ENCODE results near the gene SAMD5.

The SAMD5 gene

DNA sequence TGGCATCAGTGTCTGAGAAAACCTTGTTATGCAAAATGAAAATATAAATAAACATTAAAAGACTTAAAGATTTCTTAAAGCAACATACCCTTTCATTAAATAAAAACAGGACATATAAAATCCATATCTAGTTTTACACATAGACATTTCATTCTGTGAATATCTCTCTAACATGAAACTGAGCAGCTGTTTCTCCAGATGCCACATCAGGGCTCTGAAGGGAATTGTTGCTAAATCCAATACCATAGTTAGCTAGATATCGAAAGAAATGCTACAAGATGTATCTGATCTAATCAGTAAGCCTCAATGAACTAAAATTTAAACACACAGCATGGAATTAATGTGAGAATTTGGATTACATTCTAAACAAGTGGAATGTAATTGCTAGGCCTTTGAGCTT is 74.5 kb downstream of the SAMD5 start (continued):
- no peak for TF ChIP-seq PPARA (CRISPR knock-in tag; IDR thresholded peaks at IDR 0.05; ENCODE audit: borderline replicate concordance)
- no peak for TF ChIP-seq SNAI2 (CRISPR knock-in tag; IDR thresholded peaks at IDR 0.05)
- no peak for TF ChIP-seq ZNF8 (CRISPR knock-in tag; IDR thresholded peaks at IDR 0.05)
- no peak for TF ChIP-seq TCF4 (CRISPR knock-in tag; IDR thresholded peaks at IDR 0.05; ENCODE audit: borderline replicate concordance)

DNA sequence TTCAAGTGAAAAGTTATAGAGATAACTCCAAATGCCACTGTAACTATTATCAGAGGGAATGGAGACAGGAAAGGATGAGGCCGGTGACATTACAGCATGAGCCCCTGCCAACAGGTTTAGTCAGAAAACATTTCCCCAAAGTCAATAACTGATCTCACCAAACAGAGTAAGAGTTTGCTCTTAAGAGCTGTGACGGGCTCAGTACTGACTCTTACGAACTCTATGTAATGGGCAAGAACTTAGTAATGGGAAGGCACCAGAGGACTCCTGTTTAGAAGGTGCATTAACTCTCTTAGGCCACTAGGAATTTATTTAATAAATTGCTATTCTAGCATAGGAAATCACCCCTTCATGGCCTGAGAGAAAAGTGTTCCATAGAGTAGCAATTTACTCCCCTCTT is 76.8 kb downstream of the SAMD5 start:
- ATAC-seq, result no peak
- TF ChIP-seq ZNF565 (CRISPR knock-in tag; conservative IDR thresholded peaks at IDR 0.05; ENCODE audit: low read depth) (no peak), ZFP3 (CRISPR knock-in tag; IDR thresholded peaks at IDR 0.05) (no peak), BACH2 (CRISPR knock-in tag; IDR thresholded peaks at IDR 0.05; ENCODE audit: borderline replicate concordance) (no peak), PPARA (CRISPR knock-in tag; IDR thresholded peaks at IDR 0.05; ENCODE audit: borderline replicate concordance) (no peak), ZNF8 (CRISPR knock-in tag; IDR thresholded peaks at IDR 0.05) (no peak), TOX (CRISPR knock-in tag; IDR thresholded peaks at IDR 0.05; ENCODE audit: borderline replicate concordance) (no peak), ARNTL (CRISPR knock-in tag; IDR thresholded peaks at IDR 0.05; ENCODE audit: borderline replicate concordance, low read depth) (no peak), ZC3H10 (CRISPR knock-in tag; IDR thresholded peaks at IDR 0.05) (no peak), OSR1 (CRISPR knock-in tag; IDR thresholded peaks at IDR 0.05) (no peak), CSDC2 (CRISPR knock-in tag; IDR thresholded peaks at IDR 0.05) (no peak), SNAI2 (CRISPR knock-in tag; IDR thresholded peaks at IDR 0.05) (no peak), ISL1 (CRISPR knock-in tag; IDR thresholded peaks at IDR 0.05) (no peak), GLIS3 (CRISPR knock-in tag; IDR thresholded peaks at IDR 0.05) (no peak), ESRRG (CRISPR knock-in tag; IDR thresholded peaks at IDR 0.05) (no peak)
- TF ChIP-seq, protein P1, sequence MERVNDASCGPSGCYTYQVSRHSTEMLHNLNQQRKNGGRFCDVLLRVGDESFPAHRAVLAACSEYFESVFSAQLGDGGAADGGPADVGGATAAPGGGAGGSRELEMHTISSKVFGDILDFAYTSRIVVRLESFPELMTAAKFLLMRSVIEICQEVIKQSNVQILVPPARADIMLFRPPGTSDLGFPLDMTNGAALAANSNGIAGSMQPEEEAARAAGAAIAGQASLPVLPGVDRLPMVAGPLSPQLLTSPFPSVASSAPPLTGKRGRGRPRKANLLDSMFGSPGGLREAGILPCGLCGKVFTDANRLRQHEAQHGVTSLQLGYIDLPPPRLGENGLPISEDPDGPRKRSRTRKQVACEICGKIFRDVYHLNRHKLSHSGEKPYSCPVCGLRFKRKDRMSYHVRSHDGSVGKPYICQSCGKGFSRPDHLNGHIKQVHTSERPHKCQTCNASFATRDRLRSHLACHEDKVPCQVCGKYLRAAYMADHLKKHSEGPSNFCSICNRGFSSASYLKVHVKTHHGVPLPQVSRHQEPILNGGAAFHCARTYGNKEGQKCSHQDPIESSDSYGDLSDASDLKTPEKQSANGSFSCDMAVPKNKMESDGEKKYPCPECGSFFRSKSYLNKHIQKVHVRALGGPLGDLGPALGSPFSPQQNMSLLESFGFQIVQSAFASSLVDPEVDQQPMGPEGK (CRISPR knock-in tag; IDR thresholded peaks at IDR 0.05; ENCODE audit: borderline replicate concordance), result no peak

DNA sequence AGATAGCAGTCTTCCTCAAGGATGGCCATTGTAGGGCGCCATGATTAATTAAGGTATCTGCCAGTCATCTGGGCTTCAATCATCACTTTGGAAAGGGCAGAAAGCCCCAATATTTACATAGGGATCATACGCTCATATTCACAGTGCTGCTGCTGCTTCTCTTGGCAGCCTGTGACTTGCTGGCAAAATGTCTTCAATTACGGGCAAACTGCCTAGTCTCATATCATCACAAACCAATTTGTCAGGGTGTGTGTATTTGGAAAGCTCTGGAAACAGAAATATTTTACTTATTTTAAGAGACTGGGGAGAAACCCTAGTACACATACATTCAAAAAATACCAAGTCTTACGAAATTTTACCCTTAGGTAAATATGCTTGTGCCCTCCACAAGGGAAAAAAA is 77.6 kb downstream of the SAMD5 start:
- TF ChIP-seq ZFP3 (CRISPR knock-in tag; IDR thresholded peaks at IDR 0.05) (no peak), ESRRG (CRISPR knock-in tag; IDR thresholded peaks at IDR 0.05) (no peak), ZNF70 (CRISPR knock-in tag; IDR thresholded peaks at IDR 0.05) (no peak), TOX (CRISPR knock-in tag; IDR thresholded peaks at IDR 0.05; ENCODE audit: borderline replicate concordance) (no peak)
- TF ChIP-seq, protein P2, sequence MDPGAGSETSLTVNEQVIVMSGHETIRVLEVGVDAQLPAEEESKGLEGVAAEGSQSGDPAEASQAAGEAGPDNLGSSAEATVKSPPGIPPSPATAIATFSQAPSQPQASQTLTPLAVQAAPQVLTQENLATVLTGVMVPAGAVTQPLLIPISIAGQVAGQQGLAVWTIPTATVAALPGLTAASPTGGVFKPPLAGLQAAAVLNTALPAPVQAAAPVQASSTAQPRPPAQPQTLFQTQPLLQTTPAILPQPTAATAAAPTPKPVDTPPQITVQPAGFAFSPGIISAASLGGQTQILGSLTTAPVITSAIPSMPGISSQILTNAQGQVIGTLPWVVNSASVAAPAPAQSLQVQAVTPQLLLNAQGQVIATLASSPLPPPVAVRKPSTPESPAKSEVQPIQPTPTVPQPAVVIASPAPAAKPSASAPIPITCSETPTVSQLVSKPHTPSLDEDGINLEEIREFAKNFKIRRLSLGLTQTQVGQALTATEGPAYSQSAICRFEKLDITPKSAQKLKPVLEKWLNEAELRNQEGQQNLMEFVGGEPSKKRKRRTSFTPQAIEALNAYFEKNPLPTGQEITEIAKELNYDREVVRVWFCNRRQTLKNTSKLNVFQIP (CRISPR knock-in tag; IDR thresholded peaks at IDR 0.05; ENCODE audit: borderline replicate concordance, low read depth), result no peak
- ATAC-seq, result no peak

DNA sequence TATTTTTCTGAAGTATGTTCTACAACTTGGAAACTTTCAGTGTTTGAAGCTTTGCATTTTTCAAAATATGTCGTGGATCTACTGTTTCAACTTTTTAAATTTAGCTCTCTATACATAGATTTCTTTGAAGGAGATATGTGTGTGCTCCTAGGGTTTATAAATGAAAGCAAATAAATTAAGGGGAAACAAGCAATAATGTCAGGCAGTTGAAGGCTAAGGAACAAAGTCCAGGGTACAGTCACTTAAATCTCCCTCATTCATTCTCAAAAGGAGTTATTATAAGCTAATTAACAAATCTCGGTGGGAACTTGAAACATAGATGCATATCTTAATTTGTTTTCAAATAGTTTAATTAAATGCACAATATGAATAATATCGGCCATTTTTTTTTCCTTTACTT is 79.4 kb downstream of the SAMD5 start:
- ATAC-seq, result no peak
- TF ChIP-seq, protein P3, sequence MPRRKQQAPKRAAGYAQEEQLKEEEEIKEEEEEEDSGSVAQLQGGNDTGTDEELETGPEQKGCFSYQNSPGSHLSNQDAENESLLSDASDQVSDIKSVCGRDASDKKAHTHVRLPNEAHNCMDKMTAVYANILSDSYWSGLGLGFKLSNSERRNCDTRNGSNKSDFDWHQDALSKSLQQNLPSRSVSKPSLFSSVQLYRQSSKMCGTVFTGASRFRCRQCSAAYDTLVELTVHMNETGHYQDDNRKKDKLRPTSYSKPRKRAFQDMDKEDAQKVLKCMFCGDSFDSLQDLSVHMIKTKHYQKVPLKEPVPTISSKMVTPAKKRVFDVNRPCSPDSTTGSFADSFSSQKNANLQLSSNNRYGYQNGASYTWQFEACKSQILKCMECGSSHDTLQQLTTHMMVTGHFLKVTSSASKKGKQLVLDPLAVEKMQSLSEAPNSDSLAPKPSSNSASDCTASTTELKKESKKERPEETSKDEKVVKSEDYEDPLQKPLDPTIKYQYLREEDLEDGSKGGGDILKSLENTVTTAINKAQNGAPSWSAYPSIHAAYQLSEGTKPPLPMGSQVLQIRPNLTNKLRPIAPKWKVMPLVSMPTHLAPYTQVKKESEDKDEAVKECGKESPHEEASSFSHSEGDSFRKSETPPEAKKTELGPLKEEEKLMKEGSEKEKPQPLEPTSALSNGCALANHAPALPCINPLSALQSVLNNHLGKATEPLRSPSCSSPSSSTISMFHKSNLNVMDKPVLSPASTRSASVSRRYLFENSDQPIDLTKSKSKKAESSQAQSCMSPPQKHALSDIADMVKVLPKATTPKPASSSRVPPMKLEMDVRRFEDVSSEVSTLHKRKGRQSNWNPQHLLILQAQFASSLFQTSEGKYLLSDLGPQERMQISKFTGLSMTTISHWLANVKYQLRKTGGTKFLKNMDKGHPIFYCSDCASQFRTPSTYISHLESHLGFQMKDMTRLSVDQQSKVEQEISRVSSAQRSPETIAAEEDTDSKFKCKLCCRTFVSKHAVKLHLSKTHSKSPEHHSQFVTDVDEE (CRISPR knock-in tag; IDR thresholded peaks at IDR 0.05), result no peak
- TF ChIP-seq TCF4 (CRISPR knock-in tag; IDR thresholded peaks at IDR 0.05; ENCODE audit: borderline replicate concordance) (no peak), SNAI2 (CRISPR knock-in tag; IDR thresholded peaks at IDR 0.05) (no peak), OSR1 (CRISPR knock-in tag; IDR thresholded peaks at IDR 0.05) (no peak)
- TF ChIP-seq, protein P2 (CRISPR knock-in tag; IDR thresholded peaks at IDR 0.05; ENCODE audit: borderline replicate concordance, low read depth), result no peak

DNA sequence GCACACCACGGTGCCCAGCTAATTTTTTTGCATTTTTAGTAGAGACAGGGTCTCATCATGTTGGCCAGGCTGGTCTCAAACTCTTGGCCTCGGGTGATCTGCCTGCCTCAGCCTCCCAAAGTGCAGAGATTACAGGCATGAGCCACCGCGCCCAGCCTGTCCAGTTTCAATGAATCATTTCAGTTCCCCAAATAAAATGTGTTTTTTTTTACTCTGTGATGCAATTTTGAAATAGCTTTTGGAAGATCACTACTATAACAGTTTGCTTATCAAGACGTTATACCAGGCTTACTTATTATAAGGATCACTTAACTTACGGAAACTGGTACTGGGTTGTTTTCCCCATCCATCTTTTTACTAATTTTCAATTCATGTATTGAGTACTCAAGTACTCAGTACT is 80.0 kb downstream of the SAMD5 start:
- ATAC-seq, result no peak
- TF ChIP-seq, protein P2 (CRISPR knock-in tag; IDR thresholded peaks at IDR 0.05; ENCODE audit: borderline replicate concordance, low read depth), result no peak
- TF ChIP-seq ZFP3 (CRISPR knock-in tag; IDR thresholded peaks at IDR 0.05) (no peak), ZFP30 (CRISPR knock-in tag; IDR thresholded peaks at IDR 0.05) (no peak), ZNF565 (CRISPR knock-in tag; conservative IDR thresholded peaks at IDR 0.05; ENCODE audit: low read depth) (no peak), ZNF8 (CRISPR knock-in tag; IDR thresholded peaks at IDR 0.05) (no peak), ZNF70 (CRISPR knock-in tag; IDR thresholded peaks at IDR 0.05) (no peak), ZC3H10 (CRISPR knock-in tag; IDR thresholded peaks at IDR 0.05) (no peak)
- TF ChIP-seq, protein P3 (CRISPR knock-in tag; IDR thresholded peaks at IDR 0.05), result no peak

All from SK-N-SH treated with all-trans-retinoic acid at 6 μM for 48 hours (cell line).